Keratinocyte (primary cell): ENCODE results near the gene NOL3.

Experiments
- CTCF ChIP-seq, 3 experiments: IDR thresholded peaks in 1 of 3; conservative IDR thresholded peaks in 1 of 3; optimal IDR thresholded peaks in 1 of 3; 2 replicates in 2 of 3; 3 replicates in 1 of 3; pipeline versions ENCODE3 to v1.5.1; 2011; ENCODE audit warnings: low read length in 3 of 3, mild to moderate bottlenecking in 3 of 3, moderate library complexity in 2 of 3, control low read depth in 1 of 3, inconsistent platforms in 1 of 3; ENCODE audit not compliant: insufficient read depth in 2 of 3; ENCODE audit errors: extremely low read depth in 1 of 3
- EZH2 ChIP-seq: IDR thresholded peaks from one replicate; pipeline ENCODE4 v1.6.1; 2012; ENCODE audit warnings: inconsistent platforms, mild to moderate bottlenecking, low read length, moderate library complexity

- no peak for TF ChIP-seq EZH2
- TF ChIP-seq CTCF (optimal IDR thresholded peaks at IDR 0.05 in 1 of 3, IDR thresholded peaks at IDR 0.05 in 1 of 3, conservative IDR thresholded peaks at IDR 0.05 in 1 of 3; ENCODE audit: extremely low read depth in 1 of 3, insufficient read depth in 2 of 3, low read length in 3 of 3) = no peak
These were observed 42.4 kb downstream of the NOL3 start for GRCh38 chr16:67212766-67213165.
